Activated CD4-positive, CD25-positive, alpha-beta regulatory T cell (primary cell): ENCODE data around the gene GNG5.
A peak's percentile ranks its signal among the peaks of the same experiment; 100 is the strongest.
"Not testable (repeated sequence)": the region's sequence is repeated elsewhere in the genome, so short reads cannot be mapped to it uniquely, and the experiment has no call there.

Source experiments
- DNase-seq, 4 experiments: peaks; one replicate each; lab custom pipeline; 2025; lab: John Stamatoyannopoulos, UW

The GNG5 gene

DNA sequence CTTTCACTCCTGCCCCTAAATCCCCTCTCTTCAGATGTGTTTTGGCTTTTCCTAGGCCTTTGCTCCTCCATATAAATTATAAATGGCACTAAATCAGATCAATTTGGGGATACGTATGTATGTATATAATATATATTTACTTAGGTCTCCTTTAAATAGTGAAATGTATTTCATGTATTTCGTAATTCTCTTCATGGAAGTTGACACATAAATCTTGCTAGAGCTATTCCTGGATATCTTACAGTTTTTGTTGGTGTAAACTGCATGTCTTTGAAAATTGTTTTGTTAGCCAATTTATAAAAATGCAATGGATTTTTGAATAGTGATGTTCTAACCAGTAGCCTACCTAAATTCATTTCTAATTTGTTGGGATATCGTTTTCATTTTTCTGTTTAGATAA lies 18.3 kb downstream of the GNG5 start:
- DNase-seq = no peak

GRCh38 chr1:84481317-84481716 lies 25.1 kb downstream of the GNG5 start:
- no peak for DNase-seq

- DNase-seq = no peak
These were observed 25.7 kb downstream of the GNG5 start for GRCh38 chr1:84480650-84481049.

DNA sequence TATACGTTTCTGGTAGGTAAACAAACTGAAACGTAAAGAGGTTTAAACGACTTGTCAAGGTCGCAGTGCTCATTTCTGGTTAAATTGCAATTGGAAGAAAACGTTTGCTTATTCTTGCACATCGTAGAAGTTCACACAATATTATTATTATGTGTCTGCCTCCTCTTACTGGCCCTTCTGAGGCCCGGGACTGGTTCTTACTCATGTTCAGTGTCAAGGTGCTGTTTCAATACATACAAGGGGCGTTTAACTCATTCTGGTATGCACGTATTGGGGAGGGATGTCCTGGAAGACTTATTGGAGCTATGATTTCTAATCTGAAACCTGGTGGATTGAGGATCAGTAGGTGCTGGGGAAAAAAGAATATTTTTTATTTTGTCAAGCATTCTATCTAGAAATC lies 26.4 kb downstream of the GNG5 start:
- DNase-seq = no peak

DNA sequence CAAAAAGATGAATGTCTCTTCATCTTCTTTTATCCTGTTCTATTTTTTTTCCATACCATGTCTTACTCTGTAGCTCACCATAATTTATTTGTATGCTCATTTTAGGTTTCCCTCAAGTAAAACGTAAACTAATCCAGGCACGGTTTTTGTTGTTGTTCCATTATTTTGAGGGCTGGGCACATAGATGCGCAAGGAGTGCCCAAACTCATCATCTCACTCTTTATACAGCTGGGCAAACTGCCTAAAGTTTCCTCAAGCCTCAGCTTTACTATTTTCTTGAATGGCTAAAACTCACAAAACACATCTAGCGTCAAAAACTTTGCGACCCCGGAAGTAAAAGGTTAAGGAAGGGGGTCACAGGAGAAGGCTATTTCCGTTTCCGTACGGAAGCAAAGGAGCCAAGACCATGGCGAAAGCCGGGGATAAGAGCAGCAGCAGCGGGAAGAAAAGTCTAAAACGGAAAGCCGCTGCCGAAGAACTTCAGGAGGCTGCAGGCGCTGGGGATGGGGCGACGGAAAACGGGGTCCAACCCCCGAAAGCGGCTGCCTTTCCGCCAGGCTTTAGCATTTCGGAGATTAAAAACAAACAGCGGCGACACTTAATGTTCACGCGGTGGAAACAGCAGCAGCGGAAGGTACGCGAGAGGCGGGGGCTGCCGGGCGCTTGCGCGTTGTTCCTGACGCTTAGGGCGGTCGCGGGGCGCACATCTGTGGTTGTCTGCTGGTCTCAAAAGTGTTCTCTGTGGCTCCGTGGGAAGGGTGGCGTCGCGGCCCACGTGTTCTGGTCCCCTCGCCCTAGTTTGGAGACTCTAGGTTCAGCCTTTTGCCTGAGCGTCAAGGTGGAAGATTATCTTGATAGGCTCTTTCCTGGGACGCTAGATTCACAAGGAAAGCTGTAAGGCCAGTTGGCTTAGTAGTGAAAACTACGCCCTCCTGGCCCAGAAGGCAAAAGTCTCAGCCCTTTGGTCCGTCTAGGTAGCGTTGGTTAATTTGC lies 27.2 kb downstream of the GNG5 start, which contains the start of gene RPF1:
Gene RPF1 (plus strand): TSS at position 391 of the 993 bp plus-strand sequence. CDS start 16 bp downstream, at position 407.
- DNase-seq = peak; percentile 40 to 56 (median 50)

GRCh38 chr1:84476225-84476624 lies 30.2 kb downstream of the GNG5 start:
- no peak for DNase-seq

- no peak for DNase-seq
These were observed 39.1 kb downstream of the GNG5 start for GRCh38 chr1:84467298-84467697.

DNA sequence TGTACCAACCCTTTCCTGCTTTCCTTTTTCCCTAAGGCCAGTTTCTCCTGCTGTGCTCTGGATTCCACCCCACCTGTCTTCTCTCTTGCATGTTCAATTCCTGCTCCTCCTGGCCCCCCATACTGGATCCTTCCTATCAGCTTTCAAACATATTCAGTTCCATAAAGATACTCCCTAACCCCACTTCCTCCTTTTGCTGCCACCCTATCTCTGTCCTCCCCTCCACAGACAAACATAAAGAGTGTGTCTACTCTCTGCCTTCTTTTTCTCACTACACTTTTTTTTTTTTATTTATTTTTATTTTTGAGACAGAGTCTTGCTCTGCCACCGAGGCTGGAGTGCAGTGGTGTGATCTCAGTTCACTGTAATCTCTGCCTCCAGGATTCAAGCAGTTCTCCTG lies 44.3 kb downstream of the GNG5 start:
- DNase-seq = no peak

- no peak for DNase-seq
These were observed 53.9 kb downstream of the GNG5 start for GRCh38 chr1:84452436-84452835.

DNA sequence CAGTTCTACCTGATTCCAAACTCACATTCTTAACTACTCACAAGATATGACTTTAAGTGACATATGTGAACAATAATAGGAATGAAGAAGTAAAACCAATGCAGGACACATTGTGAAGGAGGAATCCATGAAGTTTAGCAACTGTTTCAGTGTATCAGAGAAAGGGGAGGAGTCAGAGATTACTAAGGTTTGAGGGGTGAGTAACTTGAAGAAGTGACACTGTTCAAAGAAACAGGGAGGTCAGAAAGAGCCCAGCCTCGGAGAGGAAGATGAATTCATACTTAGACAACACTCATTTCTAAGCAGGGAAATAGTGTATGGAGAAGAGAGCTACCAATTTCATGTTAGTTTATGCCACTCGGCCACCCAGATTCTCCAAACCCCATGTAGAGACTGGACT lies 55.5 kb downstream of the GNG5 start:
- no peak for DNase-seq

DNA sequence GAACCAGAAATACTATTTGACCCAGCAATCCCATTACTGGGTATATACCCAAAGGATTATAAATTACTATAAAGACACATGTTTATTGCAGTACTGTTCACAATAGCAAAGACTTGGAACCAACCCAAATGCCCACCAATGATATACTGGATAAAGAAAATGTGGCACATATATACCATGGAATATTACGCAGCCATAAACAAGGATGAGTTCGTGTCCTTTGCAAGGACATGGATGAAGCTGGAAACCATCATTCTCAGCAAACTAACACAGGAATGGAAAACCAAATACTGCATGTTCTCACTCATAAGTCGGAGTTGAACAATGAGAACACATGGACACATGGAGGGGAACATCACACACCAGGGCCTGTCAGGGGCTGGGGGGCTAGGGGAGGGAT lies 57.7 kb downstream of the GNG5 start:
- DNase-seq = not testable (repeated sequence)
